ENCODE results near the gene RAB30.

The RAB30 gene

GRCh38 chr11:83070044-83070701 lies 1.5 kb downstream of the RAB30 start:
- DNase-seq: peak; percentile 50

DNA sequence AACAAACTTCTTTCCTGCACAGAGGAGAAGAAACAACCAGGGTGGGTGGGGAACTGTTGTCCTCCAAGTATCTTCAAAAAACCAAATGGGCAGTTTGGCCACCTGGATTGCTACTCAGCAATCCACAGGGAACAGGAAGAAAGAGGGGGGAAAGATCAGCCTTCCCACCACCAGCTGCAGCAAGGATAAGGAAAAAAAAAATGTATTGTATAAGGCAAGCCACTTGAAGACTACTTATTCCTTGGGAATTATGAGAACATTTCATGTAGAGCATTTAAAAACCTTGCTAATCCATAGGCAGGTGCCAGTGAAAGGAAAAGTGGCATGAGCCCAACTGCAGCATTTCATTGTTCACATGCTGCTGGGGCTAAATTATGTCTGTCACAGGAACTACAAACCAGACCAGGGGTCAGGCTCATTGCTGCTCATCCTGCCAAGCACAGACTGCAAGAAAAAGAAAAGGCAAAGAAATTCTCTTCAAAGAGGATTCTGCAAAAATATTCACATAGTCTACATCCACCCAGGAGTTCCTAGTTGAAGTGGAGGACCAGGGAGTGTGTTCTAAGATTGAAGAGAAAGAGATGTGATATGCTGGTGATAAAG lies 2.2 kb downstream of the RAB30 start:
- DNase-seq: no peak

GRCh38 chr11:83068568-83068967 lies 3.1 kb downstream of the RAB30 start:
- DNase-seq: no peak

- DNase-seq: no peak
These were observed 7.7 kb downstream of the RAB30 start for GRCh38 chr11:83064011-83064410.

DNA sequence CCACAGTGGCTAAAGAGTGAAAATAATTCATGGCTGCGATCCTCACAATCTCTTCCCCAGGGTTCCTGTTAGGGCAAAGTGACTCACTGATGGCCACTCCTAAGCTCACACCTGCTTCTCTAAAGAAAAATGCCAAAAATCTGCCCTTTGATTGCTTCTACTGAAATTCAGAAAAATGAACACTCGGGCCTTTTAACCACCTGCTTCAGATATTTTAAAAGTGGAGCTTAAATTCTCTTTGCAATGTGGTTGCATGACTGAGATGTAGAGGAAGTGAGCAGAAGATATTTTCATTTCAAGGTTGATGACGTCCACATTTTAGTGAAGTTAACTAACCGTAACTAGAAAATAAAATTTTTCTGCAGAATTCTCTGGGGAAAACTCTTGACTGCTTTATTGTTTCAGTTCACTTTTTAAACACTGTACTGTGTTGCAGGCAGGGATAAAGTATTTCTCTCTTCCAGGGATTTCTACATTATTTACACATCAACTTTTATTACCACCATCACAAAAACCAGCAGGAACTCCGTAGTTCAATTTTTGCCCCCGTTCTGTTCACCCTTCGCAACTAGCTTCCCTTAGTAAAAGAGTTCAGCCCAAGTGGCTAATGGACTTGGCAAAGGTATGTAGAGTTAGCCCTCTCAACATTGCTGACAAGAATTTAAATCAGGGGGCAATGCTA lies 8.5 kb downstream of the RAB30 start:
- DNase-seq: no peak

- no peak for DNase-seq
These were observed 9.8 kb downstream of the RAB30 start for GRCh38 chr11:83061883-83062282.

DNA sequence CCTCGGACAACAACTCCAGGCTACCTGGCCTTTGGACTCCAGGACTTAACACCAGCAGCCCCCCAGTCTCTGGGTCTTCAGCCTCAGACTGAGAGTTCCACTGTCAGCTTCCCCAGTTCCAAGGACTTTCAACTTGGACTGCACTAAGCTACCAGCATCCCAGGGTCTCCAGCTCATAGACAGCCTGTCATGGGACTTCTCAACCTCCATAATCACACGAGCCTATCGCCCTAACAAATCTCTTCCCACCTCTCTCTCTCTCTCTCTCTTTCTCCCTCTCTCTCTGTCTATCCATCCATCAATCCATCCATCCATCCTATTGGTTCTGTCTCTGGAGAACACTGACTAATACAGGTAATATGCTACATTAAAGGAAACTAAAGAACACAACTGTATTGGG lies 10.7 kb downstream of the RAB30 start:
- DNase-seq: no peak

DNA sequence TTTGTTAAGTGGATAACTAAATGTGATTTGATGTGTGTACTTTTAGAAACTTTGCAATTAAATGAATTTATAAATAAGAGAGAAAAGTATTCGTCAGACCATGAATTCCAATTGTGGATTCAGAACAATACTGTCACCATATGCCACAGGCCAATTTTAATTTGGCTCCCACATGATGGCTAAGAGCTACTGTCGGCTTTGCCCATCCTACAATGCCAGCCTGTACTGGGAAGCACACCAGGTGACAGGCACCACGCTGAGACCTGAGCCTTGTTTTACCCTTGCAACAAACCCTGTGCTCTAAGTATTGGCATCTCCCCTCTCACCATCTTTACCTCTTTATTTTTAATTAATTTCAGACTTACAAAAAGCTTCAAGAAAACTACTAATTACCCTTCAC lies 14.0 kb downstream of the RAB30 start:
- no peak for DNase-seq

DNA sequence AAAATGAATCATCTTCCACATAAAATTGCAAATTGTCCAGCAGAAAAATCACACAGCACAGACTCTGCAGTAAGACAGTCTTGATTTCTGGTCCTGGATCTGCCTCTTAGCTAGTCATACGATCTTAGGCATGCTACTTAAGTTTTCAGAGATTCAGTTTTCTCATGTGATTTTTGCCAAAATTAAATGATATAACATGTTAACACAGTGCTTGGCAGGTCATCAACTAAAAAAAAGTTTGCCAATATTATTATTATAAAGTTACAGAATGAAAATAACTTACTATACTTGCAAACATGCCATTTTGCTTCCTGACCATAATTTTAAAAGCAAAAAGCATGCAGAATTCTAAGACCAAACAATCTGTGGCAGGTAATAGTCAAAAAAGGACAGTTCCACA lies 15.1 kb downstream of the RAB30 start:
- no peak for DNase-seq

GRCh38 chr11:83056204-83056603 lies 15.5 kb downstream of the RAB30 start:
- DNase-seq: no peak

DNA sequence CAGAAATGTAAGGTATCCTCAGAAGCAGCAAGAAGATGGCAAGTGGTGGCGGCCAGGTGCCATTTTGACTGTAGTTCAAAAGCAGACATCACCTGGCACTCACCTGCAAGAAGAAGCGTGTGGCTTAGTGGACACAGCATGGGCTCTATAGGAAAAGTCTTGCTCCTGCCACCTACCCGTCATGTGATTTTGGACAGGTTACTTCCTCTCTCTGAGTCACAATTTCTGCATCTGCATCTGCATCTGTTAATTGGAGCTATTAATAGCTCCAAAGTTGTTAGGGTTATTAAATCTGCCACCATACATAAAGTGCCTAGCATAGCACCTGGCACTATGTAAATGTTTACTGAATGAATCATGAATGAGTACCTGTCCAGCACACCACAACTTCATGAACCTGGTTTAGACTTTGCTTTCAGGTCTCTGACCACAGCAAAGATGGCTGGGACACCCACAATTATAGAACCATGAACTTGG lies 16.8 kb downstream of the RAB30 start:
- DNase-seq: no peak

GRCh38 chr11:83054001-83054400 lies 17.7 kb downstream of the RAB30 start:
- no peak for DNase-seq

- peak; percentile 43 for DNase-seq
These were observed 19.7 kb downstream of the RAB30 start for GRCh38 chr11:83051760-83052671.

DNA sequence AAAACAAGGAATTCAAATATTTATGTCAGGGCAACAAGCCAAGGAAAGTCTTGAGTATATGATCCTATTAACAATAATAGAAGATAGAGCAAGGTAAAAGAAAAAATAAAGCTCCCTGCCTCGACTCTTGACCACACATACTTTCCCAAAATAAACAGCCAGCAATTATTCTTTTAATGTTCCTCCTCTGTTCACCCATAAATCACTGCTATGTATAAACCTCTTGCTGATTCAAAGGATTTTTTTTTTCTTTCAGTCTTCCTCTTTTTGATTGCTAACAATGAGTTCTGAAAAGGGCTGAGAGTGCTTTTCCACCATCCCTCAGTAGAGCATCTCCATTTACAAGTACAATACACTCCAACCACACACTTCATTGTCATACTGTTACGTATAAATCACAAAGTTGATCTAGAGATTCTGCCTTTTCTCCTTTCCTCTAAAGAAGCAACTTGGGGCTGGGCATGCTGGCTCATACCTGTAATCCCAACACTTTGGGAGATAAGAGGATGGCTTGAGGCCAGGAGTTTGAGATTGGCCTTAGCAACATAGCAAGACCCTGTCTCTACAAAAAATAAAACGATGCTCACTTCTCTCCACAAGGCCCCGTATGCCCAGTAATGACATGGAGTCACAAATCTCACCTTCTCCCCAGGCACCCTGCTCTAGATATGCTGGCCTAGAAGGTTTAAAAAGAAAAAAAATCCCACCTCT lies 24.0 kb downstream of the RAB30 start:
- no peak for DNase-seq

GRCh38 chr11:83046621-83047172 lies 25.0 kb downstream of the RAB30 start:
- no peak for DNase-seq

- DNase-seq: no peak
These were observed 26.6 kb downstream of the RAB30 start for GRCh38 chr11:83044958-83045712.

GRCh38 chr11:83042964-83043711 lies 28.6 kb downstream of the RAB30 start:
- DNase-seq: no peak

GRCh38 chr11:83041126-83041525 lies 30.6 kb downstream of the RAB30 start:
- no peak for DNase-seq

GRCh38 chr11:83039566-83039965 lies 32.1 kb downstream of the RAB30 start:
- no peak for DNase-seq

GRCh38 chr11:83037877-83038276 lies 33.8 kb downstream of the RAB30 start:
- no peak for DNase-seq

GRCh38 chr11:83036701-83037100 lies 35.0 kb downstream of the RAB30 start:
- DNase-seq: no peak

All from midbrain (tissue), 1 donor.